ENCODE results near the gene SGPL1. TPM values are rescaled to one million over a fixed set of nuclear protein-coding genes. Genes with fewer than 3 reads are reported as not detected.

Gene SGPL1
- total and polyA plus RNA-seq, 10 of the 15 experiments (the other 5 are each of a cell fraction or from before 2014, with no cell fraction given): 4.9 to 20.7 (median 10.6) TPM

GRCh38 chr10:70880077-70880534 lies 64.4 kb downstream of the SGPL1 start:
- in situ Hi-C loops (cut with MboI): loop anchor here (5.0 to 10.0 kb wide), 3 partner anchors 68 to 415 kb away; no protein-coding TSS in a partner anchor
- H3K4me3 ChIP-seq: no peak overlapping the region
- H3K27me3 ChIP-seq (replicated peaks in 1 of 2; ENCODE audit: control insufficient read depth in 2 of 2, insufficient read depth in 2 of 2, low read length in 1 of 2): no peaks in the 10 kb centered on the region
- H3K4me1 ChIP-seq (ENCODE audit: control insufficient read depth, insufficient read depth, low read length): no peaks in the 10 kb centered on the region
- SMC1A ChIA-PET (ENCODE audit: uncharacterized antibody, unreplicated experiment): no interaction called here
- H3K4me2 ChIP-seq (ENCODE audit: control insufficient read depth, insufficient read depth): no peak overlapping the region
- FAIRE-seq (peak; percentile 88), DNase-seq (ENCODE audit: low read depth, low spot score) (peak; percentile 32), ATAC-seq (peak; percentile 100)
- WGBS (ENCODE audit: insufficient coverage, insufficient replicate concordance, low lambda C conversion rate, missing lambda C conversion rate): 0% methylated on average over 4 of the region's 4 CpGs
- POLR2A ChIA-PET: no interaction called here
- BruUV-seq (replicated peaks): no TSS peak
- intact Hi-C loops (cut with micrococcal nuclease; ENCODE audit: unreplicated experiment): loop anchor here (1.0 to 10.0 kb wide), 4 partner anchors 65 to 415 kb away; partner anchors contain the start of gene SGPL1
- H3K9ac ChIP-seq (ENCODE audit: control insufficient read depth, insufficient read depth, low read length): no peak overlapping the region
- no peaks in the 10 kb centered on the region for H3K9me3 ChIP-seq (replicated peaks; ENCODE audit: control insufficient read depth, insufficient read depth, low read length)
- no peak overlapping the region for H3K27ac ChIP-seq (ENCODE audit: control insufficient read depth, insufficient read depth)
- H4K20me1 ChIP-seq (ENCODE audit: control insufficient read depth, insufficient read depth): no peaks in the 10 kb centered on the region
- RAD21 ChIA-PET (ENCODE audit: unreplicated experiment): no interaction called here
- TF ChIP-seq PBX3 (IDR thresholded peaks at IDR 0.05; ENCODE audit: insufficient replicate concordance, low read depth, low read length) (peak; percentile 3), IRF3 (IDR thresholded peaks at IDR 0.05) (no peak), RAD21 (IDR thresholded peaks at IDR 0.05; ENCODE audit: insufficient read depth, low read depth, low read length) (peak; percentile 90), BHLHE40 (IDR thresholded peaks at IDR 0.05; ENCODE audit: borderline replicate concordance in 1 of 2, low read depth in 2 of 2, low read length in 1 of 2) (peak; percentile 27 to 48; a peak in 2 of 4 replicates), YY1 (IDR thresholded peaks at IDR 0.05; ENCODE audit: low read depth, low read length) (peak; percentile 82), SMC3 (IDR thresholded peaks at IDR 0.05; ENCODE audit: borderline replicate concordance, low read length) (peak; percentile 96), PAX8 (IDR thresholded peaks at IDR 0.05) (peak; percentile 85; the same call in 1 of the 2 replicates), CTCF (IDR thresholded peaks at IDR 0.05 in 2 of 3, conservative IDR thresholded peaks at IDR 0.05 in 1 of 3; ENCODE audit: control insufficient read depth in 2 of 3, extremely low read depth in 1 of 3, insufficient read depth in 1 of 3, low read depth in 3 of 3, low read length in 3 of 3) (peak; percentile 85 to 92 (median 89); a peak in 5 of 6 replicates), NBN (IDR thresholded peaks at IDR 0.05) (0 out of 2 replicates have a peak, but pooled peaks have one; percentile 25), SMARCA5 (IDR thresholded peaks at IDR 0.05) (peak; percentile 37; the same call in 1 of the 2 replicates), PAX5 (IDR thresholded peaks at IDR 0.05; ENCODE audit: borderline replicate concordance, low read depth, low read length) (peak; percentile 100), NR2F1 (conservative IDR thresholded peaks at IDR 0.05) (no peak), MAX (IDR thresholded peaks at IDR 0.05; ENCODE audit: low read depth, low read length) (no peak), SKIL (IDR thresholded peaks at IDR 0.05; ENCODE audit: low read depth, poor library complexity, severe bottlenecking) (peak; percentile 20)
- CTCF ChIA-PET: interaction anchor here (0.6 to 1.7 kb wide), 4 partner anchors 9 to 73 kb away, joined by 3 to 8 read pairs (median 4); no protein-coding TSS in a partner anchor
- no peak overlapping the region for H2AFZ ChIP-seq (ENCODE audit: control insufficient read depth, low read depth, low read length)
- no peaks in the 10 kb centered on the region for H3K79me2 ChIP-seq (ENCODE audit: control insufficient read depth, insufficient read depth, low read length)
- no peaks in the 10 kb centered on the region; a peak in 2 of 4 replicates for H3K36me3 ChIP-seq (ENCODE audit: control insufficient read depth in 2 of 2, insufficient read depth in 2 of 2, low read length in 1 of 2)

Data from GM12878 (cell line).